B cell (primary cell): ENCODE data around the gene WWC1.

ENCODE experiments used
- CTCF ChIP-seq: fragments of 200-600 bp; IDR thresholded peaks from one replicate; pipeline ENCODE4 v1.8.0; 2022; ENCODE audit warnings: antibody characterized with exemption, mild to moderate bottlenecking
- EZH2 ChIP-seq: IDR thresholded peaks from 2 replicates; pipeline ENCODE4 v1.6.1; 2012; ENCODE audit warnings: borderline replicate concordance, low read depth, mild to moderate bottlenecking, moderate library complexity, low read length; ENCODE audit not compliant: insufficient read depth, poor library complexity, severe bottlenecking

DNA sequence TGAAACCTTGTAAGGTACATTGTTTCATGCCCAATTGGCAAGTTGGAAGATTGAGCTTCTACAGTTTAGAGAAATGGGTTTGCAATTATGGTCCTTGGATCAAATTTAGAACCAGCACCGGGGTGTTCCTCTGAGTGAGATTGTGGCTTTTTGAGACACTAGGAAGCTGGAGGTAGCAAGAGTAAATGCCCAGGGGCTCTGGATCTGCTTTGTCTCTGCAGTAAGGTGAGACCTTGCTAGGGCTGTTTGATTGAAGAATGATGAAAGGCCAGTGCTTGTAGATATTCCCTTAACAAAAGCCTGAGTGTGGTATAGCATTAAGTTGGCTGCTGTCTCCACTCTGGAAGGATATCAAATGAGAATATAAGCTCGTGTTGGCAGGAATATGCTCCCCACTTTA is 36.0 kb downstream of the WWC1 start:
- TF ChIP-seq CTCF: no peak
- no peak for TF ChIP-seq EZH2
